WI38 (cell line): Measurements from ENCODE around the gene THBS1.

ENCODE experiments used
- H3K4me3 ChIP-seq: 2 replicates; pipeline ENCODE4 v1.5.1; 2011; ENCODE audit warnings: low read depth, mild to moderate bottlenecking, control low read depth, low read length
- TF ChIP-seq, protein P1 (sequence below): IDR thresholded peaks from 2 replicates; pipeline ENCODE4 v1.5.1; 2012; ENCODE audit warnings: low read depth, mild to moderate bottlenecking, control low read depth, low read length

Gene THBS1

DNA sequence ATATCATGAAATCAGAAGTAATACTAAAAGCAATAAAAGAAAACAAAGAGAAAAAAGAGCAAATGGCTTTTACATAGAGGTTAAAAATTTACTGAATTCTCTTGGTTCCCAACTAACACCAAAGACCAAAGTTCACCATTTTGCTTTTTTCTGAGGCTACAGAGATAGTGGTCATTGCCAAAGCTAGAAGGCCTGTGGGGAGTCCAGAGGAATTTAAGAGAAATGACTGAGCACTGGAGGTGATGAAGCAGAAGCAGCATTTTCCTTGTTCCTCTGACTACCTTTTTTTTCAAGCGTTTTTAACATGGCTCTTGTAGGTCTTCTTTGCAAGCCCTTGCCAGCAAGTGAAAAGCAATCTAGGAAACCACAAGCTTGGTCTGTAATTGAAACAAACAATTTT, 58.2 kb downstream of the THBS1 start:
- TF ChIP-seq, protein P1, sequence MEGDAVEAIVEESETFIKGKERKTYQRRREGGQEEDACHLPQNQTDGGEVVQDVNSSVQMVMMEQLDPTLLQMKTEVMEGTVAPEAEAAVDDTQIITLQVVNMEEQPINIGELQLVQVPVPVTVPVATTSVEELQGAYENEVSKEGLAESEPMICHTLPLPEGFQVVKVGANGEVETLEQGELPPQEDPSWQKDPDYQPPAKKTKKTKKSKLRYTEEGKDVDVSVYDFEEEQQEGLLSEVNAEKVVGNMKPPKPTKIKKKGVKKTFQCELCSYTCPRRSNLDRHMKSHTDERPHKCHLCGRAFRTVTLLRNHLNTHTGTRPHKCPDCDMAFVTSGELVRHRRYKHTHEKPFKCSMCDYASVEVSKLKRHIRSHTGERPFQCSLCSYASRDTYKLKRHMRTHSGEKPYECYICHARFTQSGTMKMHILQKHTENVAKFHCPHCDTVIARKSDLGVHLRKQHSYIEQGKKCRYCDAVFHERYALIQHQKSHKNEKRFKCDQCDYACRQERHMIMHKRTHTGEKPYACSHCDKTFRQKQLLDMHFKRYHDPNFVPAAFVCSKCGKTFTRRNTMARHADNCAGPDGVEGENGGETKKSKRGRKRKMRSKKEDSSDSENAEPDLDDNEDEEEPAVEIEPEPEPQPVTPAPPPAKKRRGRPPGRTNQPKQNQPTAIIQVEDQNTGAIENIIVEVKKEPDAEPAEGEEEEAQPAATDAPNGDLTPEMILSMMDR, result no peak
- no peak overlapping the region for H3K4me3 ChIP-seq

DNA sequence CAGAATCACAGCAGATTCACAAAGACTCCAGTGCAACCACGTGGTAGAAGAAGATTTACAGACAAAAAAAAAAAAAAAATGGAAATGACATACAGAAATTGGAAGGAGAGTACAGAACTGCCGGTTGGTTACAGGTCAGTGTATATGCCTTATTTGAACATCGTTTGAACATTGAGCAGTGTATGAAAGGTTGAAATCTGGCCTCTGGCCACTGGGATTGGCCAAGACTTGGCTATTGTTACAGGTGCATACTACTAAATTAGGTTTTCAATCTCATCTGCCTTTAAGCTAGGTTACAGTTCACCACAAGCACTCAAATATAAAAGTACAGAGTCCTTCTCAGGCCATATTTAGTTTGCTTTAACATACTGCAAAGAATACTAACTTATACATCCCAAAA, 59.8 kb downstream of the THBS1 start:
- no peak overlapping the region for H3K4me3 ChIP-seq
- TF ChIP-seq, protein P1, result no peak

DNA sequence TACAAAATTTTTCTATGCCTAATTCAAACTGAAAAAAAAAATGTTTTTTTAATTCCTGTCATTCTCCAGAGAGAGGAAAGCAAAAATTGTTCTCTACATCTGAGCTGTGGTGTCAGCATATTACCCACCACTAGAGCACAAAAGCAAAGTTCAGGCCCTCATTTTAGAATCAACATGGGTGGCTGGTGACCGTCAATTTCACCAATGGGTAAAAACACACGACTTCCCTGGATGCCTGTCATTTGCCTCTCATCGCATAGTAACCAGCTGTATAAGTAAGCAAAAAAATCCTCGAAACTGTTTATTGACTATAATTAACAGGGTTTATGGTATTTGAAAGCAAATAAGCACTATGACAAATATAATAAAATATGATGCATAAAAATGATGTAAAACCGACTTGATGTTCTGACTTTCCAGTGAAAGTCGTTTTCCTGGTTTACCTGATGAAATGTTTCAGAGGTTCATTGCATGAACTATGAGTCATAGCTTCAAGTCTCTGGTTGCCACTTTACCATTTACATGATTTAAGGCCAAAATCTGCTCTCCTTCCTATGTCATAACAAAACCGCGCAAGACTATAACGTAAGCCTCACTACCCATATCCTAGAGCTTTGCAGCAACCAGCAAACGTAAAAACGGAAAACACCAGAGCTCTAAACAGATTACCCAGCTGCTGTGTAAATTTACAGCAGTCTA, 60.5 kb downstream of the THBS1 start:
- TF ChIP-seq, protein P1, result no peak
- H3K4me3 ChIP-seq, result no peak overlapping the region

DNA sequence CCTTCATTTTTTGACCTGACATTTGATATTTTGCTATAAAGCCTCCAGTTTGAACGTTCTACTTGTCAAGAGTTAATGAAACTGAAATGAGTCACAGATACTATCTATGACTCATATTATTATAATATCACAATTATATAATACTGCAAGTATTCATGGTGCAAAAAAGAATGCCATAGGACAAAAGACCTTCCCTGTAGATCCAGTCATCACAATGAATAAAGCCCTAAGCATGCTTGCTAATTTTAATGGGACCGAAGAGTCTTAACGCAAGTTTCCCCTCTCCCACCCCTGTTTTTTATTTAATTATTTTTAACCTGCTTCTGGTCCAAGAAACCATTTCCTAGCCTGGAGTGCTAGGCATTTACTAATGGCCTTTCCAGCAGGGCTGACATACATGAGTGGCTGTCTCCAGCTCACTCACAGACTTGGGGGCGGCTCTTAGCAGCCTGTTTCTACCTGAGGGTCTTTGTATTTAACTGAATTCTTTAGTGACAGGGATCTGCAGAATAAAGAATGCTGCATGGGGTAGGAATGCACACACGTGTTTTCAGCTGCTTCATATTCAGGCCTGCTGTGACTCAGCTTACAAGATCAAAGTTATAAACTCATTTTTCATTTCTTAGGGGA, 61.2 kb downstream of the THBS1 start:
- TF ChIP-seq, protein P1, result no peak
- H3K4me3 ChIP-seq, result no peak overlapping the region

DNA sequence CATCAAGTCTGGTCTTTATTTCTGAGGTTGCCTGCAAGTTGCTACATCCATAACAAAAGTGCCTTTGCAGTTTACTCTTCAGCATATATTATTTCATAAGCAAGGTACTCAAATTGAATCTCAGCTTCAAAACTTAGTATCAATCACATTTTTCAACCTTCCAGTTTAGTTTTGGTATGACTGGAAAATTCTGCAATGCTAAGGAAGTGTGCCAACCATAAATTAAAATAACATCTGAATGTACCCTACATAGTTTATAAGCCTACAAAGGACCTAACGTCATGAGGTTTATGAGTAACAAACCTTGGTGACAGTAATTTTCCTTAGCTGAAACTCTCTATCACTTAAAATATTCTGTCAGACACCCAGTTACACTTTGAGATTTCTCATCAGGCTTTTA, 62.8 kb downstream of the THBS1 start:
- H3K4me3 ChIP-seq, result no peak overlapping the region
- TF ChIP-seq, protein P1, result no peak

DNA sequence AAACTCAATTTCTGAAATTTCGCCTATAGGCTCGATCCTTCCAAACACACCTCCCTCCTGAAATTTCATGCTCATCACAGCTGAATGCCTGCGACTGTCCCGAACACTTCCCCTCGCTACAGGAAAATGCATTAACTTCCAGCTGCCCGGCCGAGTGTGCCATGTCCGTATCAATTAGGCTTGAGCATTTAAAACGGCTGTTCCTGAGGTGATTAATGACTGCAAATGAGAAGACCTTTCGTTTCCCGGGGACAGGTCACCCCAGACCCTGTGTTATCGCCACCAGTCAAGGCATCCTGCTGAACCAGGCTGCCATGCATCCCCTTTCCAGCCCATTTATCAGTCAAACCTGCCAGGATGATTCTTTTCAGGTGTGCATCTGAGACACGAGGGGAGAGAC, 63.3 kb downstream of the THBS1 start:
- TF ChIP-seq, protein P1, result no peak
- no peak overlapping the region for H3K4me3 ChIP-seq
